H9 (cell line): Measurements from ENCODE around the gene DISC1. TPM values are rescaled to one million over a fixed set of nuclear protein-coding genes. Genes with fewer than 3 reads are reported as not detected.

Source experiments
- DNase-seq: peaks from one replicate; pipeline ENCODE4 v3.0.0-alpha.2; 2017
- H2AFZ ChIP-seq: one replicate; pipeline ENCODE4 v1.6.1; 2013; ENCODE audit warnings: mild to moderate bottlenecking, low read length, control low read depth, moderate library complexity
- H2AK5ac ChIP-seq: 2 replicates; pipeline ENCODE4 v1.6.1; 2013; ENCODE audit warnings: low read length, control low read depth, mixed read lengths; ENCODE audit not compliant: insufficient read length
- H2BK120ac ChIP-seq: one replicate; pipeline ENCODE4 v1.6.1; 2013; ENCODE audit warnings: low read depth, mild to moderate bottlenecking, low read length, control low read depth, inconsistent platforms; ENCODE audit not compliant: poor library complexity, severe bottlenecking
- H2BK12ac ChIP-seq: 2 replicates; pipeline ENCODE4 v1.6.1; 2013; ENCODE audit warnings: low read length, control low read depth, mixed read lengths, low read depth; ENCODE audit not compliant: insufficient read length
- H2BK15ac ChIP-seq: 2 replicates; pipeline ENCODE4 v1.6.1; 2013; ENCODE audit warnings: low read depth, low read length, control low read depth
- H2BK20ac ChIP-seq: one replicate; pipeline ENCODE4 v1.6.1; 2013; ENCODE audit warnings: low read depth, mild to moderate bottlenecking, low read length, control low read depth, inconsistent platforms; ENCODE audit not compliant: poor library complexity, severe bottlenecking
- H2BK5ac ChIP-seq: 2 replicates; pipeline ENCODE4 v1.6.1; 2013; ENCODE audit warnings: low read length, control low read depth, mixed read lengths; ENCODE audit not compliant: insufficient read length
- H3K14ac ChIP-seq: 2 replicates; pipeline ENCODE4 v1.6.1; 2013; ENCODE audit warnings: low read length, control low read depth; ENCODE audit not compliant: insufficient read depth
- H3K18ac ChIP-seq: 2 replicates; pipeline ENCODE4 v1.6.1; 2013; ENCODE audit warnings: low read depth, mild to moderate bottlenecking, mixed read lengths, low read length, control low read depth; ENCODE audit not compliant: insufficient read length
- H3K23ac ChIP-seq: 2 replicates; pipeline ENCODE4 v1.6.1; 2013; ENCODE audit warnings: low read length, control low read depth, mixed read lengths, low read depth; ENCODE audit not compliant: insufficient read length
- H3K23me2 ChIP-seq: 2 replicates; pipeline ENCODE4 v1.6.1; 2013; ENCODE audit warnings: low read depth, mild to moderate bottlenecking, mixed read lengths, low read length, control low read depth; ENCODE audit not compliant: insufficient read length, poor library complexity, severe bottlenecking
- H3K27ac ChIP-seq: 2 replicates; pipeline ENCODE4 v1.5.1; 2013; ENCODE audit warnings: low read length, control low read depth, mixed read lengths, low read depth; ENCODE audit not compliant: insufficient read length
- H3K27me3 ChIP-seq: 2 replicates; pipeline ENCODE4 v1.6.1; 2013; ENCODE audit warnings: low read length, control low read depth, inconsistent platforms; ENCODE audit not compliant: insufficient read depth
- H3K4ac ChIP-seq: 2 replicates; pipeline ENCODE4 v1.6.1; 2013; ENCODE audit warnings: low read depth, mild to moderate bottlenecking, control low read depth, inconsistent platforms, low read length, moderate library complexity
- H3K4me1 ChIP-seq: 2 replicates; pipeline ENCODE4 v1.6.1; 2013; ENCODE audit warnings: low read length, control low read depth, inconsistent platforms; ENCODE audit not compliant: insufficient read depth
- H3K4me2 ChIP-seq: 2 replicates; pipeline ENCODE4 v1.6.1; 2013; ENCODE audit warnings: low read length, control low read depth, mixed read lengths; ENCODE audit not compliant: insufficient read length, insufficient read depth
- H3K56ac ChIP-seq: 2 replicates; pipeline ENCODE4 v1.6.1; 2013; ENCODE audit warnings: low read depth, mild to moderate bottlenecking, mixed read lengths, low read length, control low read depth; ENCODE audit not compliant: insufficient read length
- H3K79me1 ChIP-seq: 2 replicates; pipeline ENCODE4 v1.6.1; 2013; ENCODE audit warnings: low read depth, mild to moderate bottlenecking, moderate library complexity, low read length, control low read depth, inconsistent platforms; ENCODE audit not compliant: insufficient read depth, poor library complexity, severe bottlenecking
- H3K79me2 ChIP-seq: 2 replicates; pipeline ENCODE4 v1.6.1; 2013; ENCODE audit warnings: low read length, control low read depth, inconsistent platforms; ENCODE audit not compliant: insufficient read depth
- H3K9ac ChIP-seq: 2 replicates; pipeline ENCODE4 v1.6.1; 2013; ENCODE audit warnings: low read length, control low read depth, mixed read lengths; ENCODE audit not compliant: insufficient read length; ENCODE audit errors: extremely low read depth
- H3K9me3 ChIP-seq: one replicate; pipeline ENCODE4 v1.6.1; 2013; ENCODE audit warnings: low read depth, low read length, inconsistent platforms; ENCODE audit not compliant: control insufficient read depth
- H3T11ph ChIP-seq: one replicate; pipeline ENCODE4 v1.6.1; 2013; ENCODE audit warnings: mild to moderate bottlenecking, low read length, control low read depth, inconsistent platforms
- H4K20me1 ChIP-seq: one replicate; pipeline ENCODE4 v1.6.1; 2013; ENCODE audit not compliant: control insufficient read depth, insufficient read length, insufficient read depth
- H4K5ac ChIP-seq: 2 replicates; pipeline ENCODE4 v1.6.1; 2013; ENCODE audit warnings: low read depth, mild to moderate bottlenecking, mixed read lengths, low read length, control low read depth; ENCODE audit not compliant: insufficient read length
- H4K8ac ChIP-seq: replicated peaks from 2 replicates; pipeline ENCODE4 v1.6.1; 2013; ENCODE audit warnings: low read length, control low read depth, mixed read lengths, low read depth; ENCODE audit not compliant: insufficient read length
- H4K91ac ChIP-seq: 2 replicates; pipeline ENCODE4 v1.6.1; 2013; ENCODE audit warnings: low read depth, mild to moderate bottlenecking, moderate library complexity, mixed read lengths, low read length, control low read depth; ENCODE audit not compliant: insufficient read length
- H3K27ac Mint-ChIP-seq, 3 experiments: 2 replicates in 2 of 3; 3 replicates in 1 of 3; pipeline ENCODE4 v1.8.0; 2020 to 2021; ENCODE audit warnings: mixed read lengths in 3 of 3, mild to moderate bottlenecking in 1 of 3, moderate library complexity in 1 of 3
- H3K27me3 Mint-ChIP-seq: 2 replicates; pipeline ENCODE4 v1.8.0; 2021; ENCODE audit warnings: low read depth, mild to moderate bottlenecking, moderate library complexity, mixed read lengths
- H3K36me3 Mint-ChIP-seq, 3 experiments: 2 replicates in 2 of 3; 3 replicates in 1 of 3; pipeline ENCODE4 v1.8.0; 2020 to 2021; ENCODE audit warnings: low read depth in 3 of 3, mixed read lengths in 3 of 3; ENCODE audit not compliant: insufficient read depth in 1 of 3
- H3K4me1 Mint-ChIP-seq, 2 experiments: 2 replicates each; pipeline ENCODE4 v1.8.0; 2020; ENCODE audit warnings: mixed read lengths in 2 of 2
- H3K4me3 Mint-ChIP-seq, 2 experiments: 2 replicates in 1 of 2; 3 replicates in 1 of 2; pipeline ENCODE4 v1.8.0; 2020 to 2021; ENCODE audit warnings: mild to moderate bottlenecking in 2 of 2, mixed read lengths in 2 of 2, moderate library complexity in 1 of 2
- H3K9me3 Mint-ChIP-seq, 2 experiments: 2 replicates in 1 of 2; 3 replicates in 1 of 2; pipeline ENCODE4 v1.8.0; 2020; ENCODE audit warnings: mild to moderate bottlenecking in 2 of 2, mixed read lengths in 2 of 2, moderate library complexity in 1 of 2
- CTCF ChIP-seq: fragments of 200-600 bp; sonication (generic); conservative IDR thresholded peaks from 3 replicates; pipeline ENCODE4 v1.8.0; 2021; ENCODE audit warnings: antibody characterized with exemption, mild to moderate bottlenecking
- WGBS: extraction: QIAGEN DNeasy Blood & Tissue Kit; methylation state at CpG from one replicate; pipeline ENCODE4 v1.1.7; 2013; ENCODE audit warnings: missing lambda C conversion rate, low lambda C conversion rate, mixed read lengths; ENCODE audit not compliant: insufficient read length; ENCODE audit errors: extremely low coverage; 5-methylcytosine and 5-hydroxymethylcytosine counted together
- total RNA-seq: library from RNA; stranded (reverse); gene quantifications from 2 replicates; pipeline ENCODE4 v1.2.1, GENCODE V29; 2021

Gene DISC1
- total RNA-seq, 1 experiment from 2014 or later = 2.5 TPM

GRCh38 chr1:231670755-231671154 lies 44.2 kb downstream of the DISC1 start:
- Histone ChIP-seq H3K9me3 (no peaks in the 10 kb centered on the region), H3K4me1 (peaks cover 3% of the 10 kb centered on the region; the same call in 1 of the 2 replicates)

More at GRCh38 chr1:231670755-231671154, 44.2 kb downstream of the DISC1 start:
- Histone ChIP-seq H3K79me2 (no peaks in the 10 kb centered on the region), H4K91ac (no peak overlapping the region), H2BK20ac (no peak overlapping the region), H3K56ac (no peak overlapping the region), H3K9ac (no peak overlapping the region), H2BK12ac (no peak overlapping the region), H3K4me2 (no peak overlapping the region), H4K8ac (no peak overlapping the region), H3K23me2 (no peaks in the 10 kb centered on the region), H2BK5ac (no peak overlapping the region), H3K27ac (no peak overlapping the region), H2BK15ac (no peak overlapping the region), H2BK120ac (no peak overlapping the region), H2AFZ (no peak overlapping the region), H4K5ac (no peak overlapping the region), H4K20me1 (no peaks in the 10 kb centered on the region), H3K18ac (no peak overlapping the region), H2AK5ac (no peak overlapping the region), H3K27me3 (no peaks in the 10 kb centered on the region), H3K4ac (no peak overlapping the region), H3K79me1 (no peaks in the 10 kb centered on the region), H3K23ac (no peak overlapping the region), H3K14ac (no peak overlapping the region), H3T11ph (no peak overlapping the region)
- Mint-ChIP-seq H3K27ac (no peak overlapping the region), H3K4me1 (peaks cover 11 to 12% of the 10 kb centered on the region in 2 experiments), H3K4me3 (no peak overlapping the region), H3K36me3 (peaks cover 0 to 4% (median 1%) of the 10 kb centered on the region in 3 experiments; a peak in 1 of 7 replicates), H3K27me3 (peaks cover 9% of the 10 kb centered on the region), H3K9me3 (peaks cover 12 to 15% of the 10 kb centered on the region in 2 experiments)
- WGBS = no CpG with 5 or more reads among the region's 1 CpG
- no peak for DNase-seq
- TF ChIP-seq CTCF = no peak
